LoVo (cell line): ENCODE data around the gene PRKCE.

Experiments used
- DNase-seq: peaks from one replicate; pipeline ENCODE4 v3.0.0-alpha.2; 2016; ENCODE audit warnings: low spot score

PRKCE gene

GRCh38 chr2:45964223-45964841 lies 312.9 kb downstream of the PRKCE start:
- peak; percentile 95 for DNase-seq

GRCh38 chr2:45964906-45965305 lies 313.4 kb downstream of the PRKCE start:
- no peak for DNase-seq

- no peak for DNase-seq
These were observed 314.5 kb downstream of the PRKCE start for GRCh38 chr2:45965871-45966498.

- no peak for DNase-seq
These were observed 317.6 kb downstream of the PRKCE start for GRCh38 chr2:45968946-45969584.

GRCh38 chr2:45973426-45973825 lies 322.0 kb downstream of the PRKCE start:
- DNase-seq = peak; percentile 69

- DNase-seq = no peak
These were observed 322.6 kb downstream of the PRKCE start for GRCh38 chr2:45974056-45974455.

- DNase-seq = no peak
These were observed 323.4 kb downstream of the PRKCE start for GRCh38 chr2:45974762-45975408.

- DNase-seq = no peak
These were observed 324.5 kb downstream of the PRKCE start for GRCh38 chr2:45975752-45976517.

GRCh38 chr2:45978302-45978859 lies 326.9 kb downstream of the PRKCE start:
- no peak for DNase-seq

- DNase-seq = no peak
These were observed 327.6 kb downstream of the PRKCE start for GRCh38 chr2:45979065-45979464.

- no peak for DNase-seq
These were observed 328.8 kb downstream of the PRKCE start for GRCh38 chr2:45980161-45980865.

GRCh38 chr2:45981384-45981930 lies 330.0 kb downstream of the PRKCE start:
- no peak for DNase-seq

GRCh38 chr2:45982096-45982495 lies 330.6 kb downstream of the PRKCE start:
- DNase-seq = no peak

GRCh38 chr2:45983213-45983612 lies 331.7 kb downstream of the PRKCE start:
- DNase-seq = no peak

GRCh38 chr2:45984366-45984765 lies 332.9 kb downstream of the PRKCE start:
- no peak for DNase-seq

- DNase-seq = no peak
These were observed 333.5 kb downstream of the PRKCE start for GRCh38 chr2:45984896-45985473.

- DNase-seq = no peak
These were observed 335.0 kb downstream of the PRKCE start for GRCh38 chr2:45986509-45986908.

- no peak for DNase-seq
These were observed 336.4 kb downstream of the PRKCE start for GRCh38 chr2:45987856-45988255.

- no peak for DNase-seq
These were observed 337.4 kb downstream of the PRKCE start for GRCh38 chr2:45988879-45989278.

- no peak for DNase-seq
These were observed 338.7 kb downstream of the PRKCE start for GRCh38 chr2:45990131-45990530.
